ENCODE results near the gene TSPYL6. TPM values are rescaled to one million over a fixed set of nuclear protein-coding genes. Genes with fewer than 3 reads are reported as not detected.
A peak's percentile ranks its signal among the peaks of the same experiment; 100 is the strongest.

TSPYL6 gene
- total and polyA plus RNA-seq, 3 donors from 2014 or later, result 37.9 to 53.9 (median 38.3) TPM

DNA sequence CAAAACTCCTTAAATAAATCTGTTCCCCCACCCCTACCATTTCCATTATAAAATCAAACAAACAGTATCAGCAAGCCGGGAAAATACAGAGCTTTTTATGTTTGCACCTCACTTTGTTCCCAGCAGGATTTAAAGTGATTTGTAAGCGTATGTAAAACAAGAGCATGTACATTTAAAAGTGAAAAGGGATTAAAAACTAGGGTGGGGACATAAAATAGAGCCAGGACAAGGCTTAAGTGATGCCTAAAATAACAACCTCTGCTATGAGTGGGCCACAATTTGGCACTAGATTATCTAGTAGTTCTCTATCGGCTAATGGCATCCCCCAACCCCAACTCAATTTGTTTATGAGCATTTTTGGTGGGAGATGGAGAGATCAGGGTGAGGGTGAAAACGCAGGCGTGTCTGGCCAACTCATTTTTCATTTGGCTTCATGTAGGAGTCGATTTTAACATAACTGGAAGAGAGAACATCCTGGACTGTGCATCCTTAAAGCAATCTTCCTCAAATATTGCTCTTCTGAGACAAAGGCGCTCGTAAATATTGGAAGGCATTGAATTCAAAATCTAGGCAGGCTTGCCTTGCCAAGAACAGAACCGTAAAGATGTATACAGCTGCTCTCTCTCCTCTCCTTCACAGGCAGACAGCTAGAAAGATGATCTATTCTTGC lies 34.5 kb upstream of the TSPYL6 start:
- H3K9me3 ChIP-seq, result no peaks in the 10 kb centered on the region
- H3K27me3 ChIP-seq, result no peaks in the 10 kb centered on the region
- 36 to 40% methylated on average over 9 of the region's 9 CpGs for WGBS, 2 donors
- no peak for DNase-seq
- TF ChIP-seq, protein P1, sequence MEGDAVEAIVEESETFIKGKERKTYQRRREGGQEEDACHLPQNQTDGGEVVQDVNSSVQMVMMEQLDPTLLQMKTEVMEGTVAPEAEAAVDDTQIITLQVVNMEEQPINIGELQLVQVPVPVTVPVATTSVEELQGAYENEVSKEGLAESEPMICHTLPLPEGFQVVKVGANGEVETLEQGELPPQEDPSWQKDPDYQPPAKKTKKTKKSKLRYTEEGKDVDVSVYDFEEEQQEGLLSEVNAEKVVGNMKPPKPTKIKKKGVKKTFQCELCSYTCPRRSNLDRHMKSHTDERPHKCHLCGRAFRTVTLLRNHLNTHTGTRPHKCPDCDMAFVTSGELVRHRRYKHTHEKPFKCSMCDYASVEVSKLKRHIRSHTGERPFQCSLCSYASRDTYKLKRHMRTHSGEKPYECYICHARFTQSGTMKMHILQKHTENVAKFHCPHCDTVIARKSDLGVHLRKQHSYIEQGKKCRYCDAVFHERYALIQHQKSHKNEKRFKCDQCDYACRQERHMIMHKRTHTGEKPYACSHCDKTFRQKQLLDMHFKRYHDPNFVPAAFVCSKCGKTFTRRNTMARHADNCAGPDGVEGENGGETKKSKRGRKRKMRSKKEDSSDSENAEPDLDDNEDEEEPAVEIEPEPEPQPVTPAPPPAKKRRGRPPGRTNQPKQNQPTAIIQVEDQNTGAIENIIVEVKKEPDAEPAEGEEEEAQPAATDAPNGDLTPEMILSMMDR (IDR thresholded peaks at IDR 0.05), result no peak
- no peak for TF ChIP-seq POLR2A (IDR thresholded peaks at IDR 0.05)
- H3K4me3 ChIP-seq, result peak overlapping the region in 1 of 2 donors; percentile 18
- no peaks in the 10 kb centered on the region for H3K36me3 ChIP-seq (ENCODE audit: low read depth, missing control alignments)
- H3K4me1 ChIP-seq, result no peaks in the 10 kb centered on the region
- intact Hi-C loops (cut with DNase I; ENCODE audit: low total_unique reads), result no loop called here
- H3K27ac ChIP-seq, result no peak overlapping the region

DNA sequence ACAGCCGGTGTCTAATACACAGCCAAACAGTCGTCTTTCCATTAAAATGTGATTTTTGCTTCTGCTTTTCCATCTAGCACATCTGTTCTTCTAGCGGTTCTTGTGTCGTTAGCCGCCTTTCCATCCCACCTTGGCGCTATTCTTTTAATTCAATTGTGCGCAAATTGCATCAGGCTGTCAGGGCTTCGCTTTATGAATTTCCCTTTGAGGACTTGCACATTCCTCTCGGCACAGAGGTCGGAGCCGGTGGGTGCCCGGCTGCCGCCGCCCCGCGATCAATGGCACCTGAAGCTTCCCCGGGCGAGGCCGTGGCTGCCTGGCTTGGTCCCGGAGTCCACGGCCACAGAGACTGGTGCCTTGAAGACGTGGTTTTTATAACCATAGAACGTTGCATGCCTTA lies 33.9 kb upstream of the TSPYL6 start:
- TF ChIP-seq, protein P1 (IDR thresholded peaks at IDR 0.05), result no peak
- no peak for TF ChIP-seq POLR2A (IDR thresholded peaks at IDR 0.05)
- Histone ChIP-seq H3K27ac (no peak overlapping the region), H3K36me3 (ENCODE audit: low read depth, missing control alignments) (no peaks in the 10 kb centered on the region), H3K4me3 (peak overlapping the region in 1 of 2 donors; percentile 18), H3K9me3 (no peaks in the 10 kb centered on the region), H3K4me1 (no peaks in the 10 kb centered on the region), H3K27me3 (no peaks in the 10 kb centered on the region)
- intact Hi-C loops (cut with DNase I; ENCODE audit: low total_unique reads), result no loop called here
- 34 to 57% methylated on average over 23 of the region's 23 CpGs for WGBS, 2 donors
- no peak for DNase-seq

DNA sequence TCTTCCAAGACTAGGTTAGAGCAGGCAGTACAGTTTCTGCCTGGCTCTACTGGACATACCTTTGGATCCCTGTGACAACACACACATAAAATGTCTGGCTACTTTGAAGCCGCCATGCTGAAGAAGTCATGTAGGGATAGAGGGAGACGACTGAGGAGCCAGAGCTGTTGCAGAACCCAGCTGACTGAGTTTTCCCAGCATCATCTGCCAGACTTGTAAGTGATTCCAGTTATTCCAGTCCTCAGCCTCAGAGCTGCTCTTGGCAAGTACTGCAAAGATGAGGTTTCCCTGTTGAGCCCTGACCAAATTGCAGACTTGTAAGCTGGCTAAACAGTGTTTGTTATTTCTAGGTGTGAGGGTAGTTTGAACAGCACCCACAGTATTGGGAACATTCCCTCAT lies 31.5 kb upstream of the TSPYL6 start:
- no peak overlapping the region for H3K4me3 ChIP-seq
- peak; percentile 16 for DNase-seq
- no peaks in the 10 kb centered on the region for H3K36me3 ChIP-seq (ENCODE audit: low read depth, missing control alignments)
- H3K27ac ChIP-seq, result no peak overlapping the region
- no peaks in the 10 kb centered on the region for H3K9me3 ChIP-seq
- TF ChIP-seq, protein P1 (IDR thresholded peaks at IDR 0.05), result no peak
- TF ChIP-seq POLR2A (IDR thresholded peaks at IDR 0.05), result no peak
- no peaks in the 10 kb centered on the region for H3K4me1 ChIP-seq
- WGBS, 2 donors, result 57 to 68% methylated on average over 1 to 2 of the region's 2 CpGs
- H3K27me3 ChIP-seq, result no peaks in the 10 kb centered on the region
- intact Hi-C loops (cut with DNase I; ENCODE audit: low total_unique reads), result no loop called here

DNA sequence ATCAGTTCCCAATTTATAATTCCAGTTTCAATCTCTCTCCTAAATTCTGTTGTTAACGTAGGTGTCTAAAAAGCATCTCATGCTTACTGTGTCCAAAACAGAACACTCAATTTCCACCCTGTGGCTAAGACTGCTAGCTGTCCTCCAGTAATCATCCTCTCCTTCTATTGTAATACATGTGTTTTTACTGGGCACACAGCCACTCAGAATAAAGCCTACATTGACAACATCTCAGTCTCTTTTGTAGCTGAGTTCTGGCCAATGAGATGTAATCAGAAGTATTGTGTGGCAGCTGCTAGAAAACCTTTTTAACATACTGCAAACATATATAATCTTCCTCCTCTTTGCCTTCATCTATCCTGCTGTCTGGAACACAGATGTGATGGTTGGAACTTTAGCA lies 29.4 kb upstream of the TSPYL6 start:
- no peak for TF ChIP-seq POLR2A (IDR thresholded peaks at IDR 0.05)
- TF ChIP-seq, protein P1 (IDR thresholded peaks at IDR 0.05), result no peak
- 91 to 97% methylated on average over 1 of the region's 1 CpG for WGBS, 2 donors
- H3K9me3 ChIP-seq, result no peaks in the 10 kb centered on the region
- H3K4me3 ChIP-seq, result no peak overlapping the region
- no peak for DNase-seq
- intact Hi-C loops (cut with DNase I; ENCODE audit: low total_unique reads), result no loop called here
- no peak overlapping the region for H3K27ac ChIP-seq
- no peaks in the 10 kb centered on the region for H3K36me3 ChIP-seq (ENCODE audit: low read depth, missing control alignments)
- H3K27me3 ChIP-seq, result no peaks in the 10 kb centered on the region
- H3K4me1 ChIP-seq, result no peaks in the 10 kb centered on the region

DNA sequence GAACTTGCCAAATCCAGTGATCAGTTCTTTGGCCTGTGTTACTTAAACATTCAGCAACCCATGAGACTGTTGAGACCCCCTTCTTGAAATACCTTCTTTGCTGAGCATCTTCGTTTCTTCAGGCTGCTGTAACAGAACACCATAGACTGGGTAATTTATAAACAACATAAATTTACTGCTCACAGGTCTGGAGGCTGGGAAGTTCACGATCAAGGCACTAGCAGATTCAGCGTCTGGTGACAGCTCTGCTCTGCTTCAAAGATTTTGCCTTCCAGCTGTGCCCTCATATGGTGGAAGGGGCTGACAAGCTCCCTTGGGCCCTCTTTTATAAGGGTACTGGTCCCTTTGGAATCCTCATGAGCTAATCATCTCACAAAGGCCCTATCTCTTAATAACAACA lies 28.8 kb upstream of the TSPYL6 start:
- no peak for DNase-seq
- Histone ChIP-seq H3K4me1 (no peaks in the 10 kb centered on the region), H3K27ac (no peak overlapping the region), H3K36me3 (ENCODE audit: low read depth, missing control alignments) (no peaks in the 10 kb centered on the region), H3K4me3 (no peak overlapping the region), H3K9me3 (no peaks in the 10 kb centered on the region), H3K27me3 (no peaks in the 10 kb centered on the region)
- no peak for TF ChIP-seq POLR2A (IDR thresholded peaks at IDR 0.05)
- TF ChIP-seq, protein P1 (IDR thresholded peaks at IDR 0.05), result no peak
- 89 to 95% methylated on average over 3 of the region's 3 CpGs for WGBS, 2 donors
- intact Hi-C loops (cut with DNase I; ENCODE audit: low total_unique reads), result no loop called here
